ENCODE results near the gene CDC42.
"Not testable (repeated sequence)": the region's sequence is repeated elsewhere in the genome, so short reads cannot be mapped to it uniquely, and the experiment has no call there.

GRCh38 chr1:22012752-22013151, 39.8 kb upstream of the CDC42 start:
- TF ChIP-seq NRF1 (conservative IDR thresholded peaks at IDR 0.05; ENCODE audit: low read depth, low read length); JUNB (IDR thresholded peaks at IDR 0.05): not testable (repeated sequence)
- TF ChIP-seq, protein P1, sequence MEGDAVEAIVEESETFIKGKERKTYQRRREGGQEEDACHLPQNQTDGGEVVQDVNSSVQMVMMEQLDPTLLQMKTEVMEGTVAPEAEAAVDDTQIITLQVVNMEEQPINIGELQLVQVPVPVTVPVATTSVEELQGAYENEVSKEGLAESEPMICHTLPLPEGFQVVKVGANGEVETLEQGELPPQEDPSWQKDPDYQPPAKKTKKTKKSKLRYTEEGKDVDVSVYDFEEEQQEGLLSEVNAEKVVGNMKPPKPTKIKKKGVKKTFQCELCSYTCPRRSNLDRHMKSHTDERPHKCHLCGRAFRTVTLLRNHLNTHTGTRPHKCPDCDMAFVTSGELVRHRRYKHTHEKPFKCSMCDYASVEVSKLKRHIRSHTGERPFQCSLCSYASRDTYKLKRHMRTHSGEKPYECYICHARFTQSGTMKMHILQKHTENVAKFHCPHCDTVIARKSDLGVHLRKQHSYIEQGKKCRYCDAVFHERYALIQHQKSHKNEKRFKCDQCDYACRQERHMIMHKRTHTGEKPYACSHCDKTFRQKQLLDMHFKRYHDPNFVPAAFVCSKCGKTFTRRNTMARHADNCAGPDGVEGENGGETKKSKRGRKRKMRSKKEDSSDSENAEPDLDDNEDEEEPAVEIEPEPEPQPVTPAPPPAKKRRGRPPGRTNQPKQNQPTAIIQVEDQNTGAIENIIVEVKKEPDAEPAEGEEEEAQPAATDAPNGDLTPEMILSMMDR (IDR thresholded peaks at IDR 0.05 in 2 of 3, conservative IDR thresholded peaks at IDR 0.05 in 1 of 3; ENCODE audit: control insufficient read depth in 2 of 3, extremely low read depth in 1 of 3, insufficient read depth in 1 of 3, low read depth in 3 of 3, low read length in 3 of 3): not testable (repeated sequence)

Measured in GM12878 (cell line).